Neural crest cell (in vitro differentiated cells): ENCODE measurements around the gene ARHGEF10L. TPM values are rescaled to one million over a fixed set of nuclear protein-coding genes. Genes with fewer than 3 reads are reported as not detected.
A peak's percentile ranks its signal among the peaks of the same experiment; 100 is the strongest.
"Not testable (repeated sequence)": the region's sequence is repeated elsewhere in the genome, so short reads cannot be mapped to it uniquely, and the experiment has no call there.

Experiments
- DNase-seq: peaks from one replicate; pipeline ENCODE4 v3.0.0; 2021; ENCODE audit warnings: low read depth, mixed read lengths, low spot score
- H3K27ac Mint-ChIP-seq: one replicate; pipeline ENCODE4 v1.8.0; 2021; ENCODE audit warnings: mild to moderate bottlenecking, mixed read lengths; ENCODE audit not compliant: unreplicated experiment
- H3K27me3 Mint-ChIP-seq: 2 replicates; pipeline ENCODE4 v1.8.0; 2021; ENCODE audit warnings: low read depth, mild to moderate bottlenecking, mixed read lengths
- H3K36me3 Mint-ChIP-seq: 2 replicates; pipeline ENCODE4 v1.8.0; 2021; ENCODE audit warnings: low read depth, mild to moderate bottlenecking, mixed read lengths
- H3K4me1 Mint-ChIP-seq: 2 replicates; pipeline ENCODE4 v1.8.0; 2021; ENCODE audit warnings: mixed read lengths
- H3K4me3 Mint-ChIP-seq: one replicate; pipeline ENCODE4 v1.8.0; 2021; ENCODE audit warnings: mild to moderate bottlenecking, mixed read lengths
- H3K9me3 Mint-ChIP-seq: 2 replicates; pipeline ENCODE4 v1.8.0; 2021; ENCODE audit warnings: mixed read lengths
- long read RNA-seq: library from polyadenylated mRNA; unstranded; transcript quantifications from one replicate; pipeline ENCODE4 v2.0.0, GENCODE V29; 2020
- total RNA-seq: library from RNA; stranded (reverse); gene quantifications from 2 replicates; pipeline ENCODE4 v1.2.1, GENCODE V29; 2021
- TF ChIP-seq, protein P1 (sequence below): fragments of 200-600 bp; sonication (generic); conservative IDR thresholded peaks from 2 replicates; pipeline ENCODE4 v1.5.0; 2021; ENCODE audit warnings: antibody characterized with exemption, mild to moderate bottlenecking

Gene ARHGEF10L, protein sequence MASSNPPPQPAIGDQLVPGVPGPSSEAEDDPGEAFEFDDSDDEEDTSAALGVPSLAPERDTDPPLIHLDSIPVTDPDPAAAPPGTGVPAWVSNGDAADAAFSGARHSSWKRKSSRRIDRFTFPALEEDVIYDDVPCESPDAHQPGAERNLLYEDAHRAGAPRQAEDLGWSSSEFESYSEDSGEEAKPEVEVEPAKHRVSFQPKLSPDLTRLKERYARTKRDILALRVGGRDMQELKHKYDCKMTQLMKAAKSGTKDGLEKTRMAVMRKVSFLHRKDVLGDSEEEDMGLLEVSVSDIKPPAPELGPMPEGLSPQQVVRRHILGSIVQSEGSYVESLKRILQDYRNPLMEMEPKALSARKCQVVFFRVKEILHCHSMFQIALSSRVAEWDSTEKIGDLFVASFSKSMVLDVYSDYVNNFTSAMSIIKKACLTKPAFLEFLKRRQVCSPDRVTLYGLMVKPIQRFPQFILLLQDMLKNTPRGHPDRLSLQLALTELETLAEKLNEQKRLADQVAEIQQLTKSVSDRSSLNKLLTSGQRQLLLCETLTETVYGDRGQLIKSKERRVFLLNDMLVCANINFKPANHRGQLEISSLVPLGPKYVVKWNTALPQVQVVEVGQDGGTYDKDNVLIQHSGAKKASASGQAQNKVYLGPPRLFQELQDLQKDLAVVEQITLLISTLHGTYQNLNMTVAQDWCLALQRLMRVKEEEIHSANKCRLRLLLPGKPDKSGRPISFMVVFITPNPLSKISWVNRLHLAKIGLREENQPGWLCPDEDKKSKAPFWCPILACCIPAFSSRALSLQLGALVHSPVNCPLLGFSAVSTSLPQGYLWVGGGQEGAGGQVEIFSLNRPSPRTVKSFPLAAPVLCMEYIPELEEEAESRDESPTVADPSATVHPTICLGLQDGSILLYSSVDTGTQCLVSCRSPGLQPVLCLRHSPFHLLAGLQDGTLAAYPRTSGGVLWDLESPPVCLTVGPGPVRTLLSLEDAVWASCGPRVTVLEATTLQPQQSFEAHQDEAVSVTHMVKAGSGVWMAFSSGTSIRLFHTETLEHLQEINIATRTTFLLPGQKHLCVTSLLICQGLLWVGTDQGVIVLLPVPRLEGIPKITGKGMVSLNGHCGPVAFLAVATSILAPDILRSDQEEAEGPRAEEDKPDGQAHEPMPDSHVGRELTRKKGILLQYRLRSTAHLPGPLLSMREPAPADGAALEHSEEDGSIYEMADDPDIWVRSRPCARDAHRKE (N-terminal part only)
- 20.4 and 22.2 TPM in 2 replicates for total RNA-seq
- long read RNA-seq, partial matches to known transcripts, result 2 of 3 reads
- long read RNA-seq, other reads (novel, unspliced or antisense), result 1 of 3 reads

DNA sequence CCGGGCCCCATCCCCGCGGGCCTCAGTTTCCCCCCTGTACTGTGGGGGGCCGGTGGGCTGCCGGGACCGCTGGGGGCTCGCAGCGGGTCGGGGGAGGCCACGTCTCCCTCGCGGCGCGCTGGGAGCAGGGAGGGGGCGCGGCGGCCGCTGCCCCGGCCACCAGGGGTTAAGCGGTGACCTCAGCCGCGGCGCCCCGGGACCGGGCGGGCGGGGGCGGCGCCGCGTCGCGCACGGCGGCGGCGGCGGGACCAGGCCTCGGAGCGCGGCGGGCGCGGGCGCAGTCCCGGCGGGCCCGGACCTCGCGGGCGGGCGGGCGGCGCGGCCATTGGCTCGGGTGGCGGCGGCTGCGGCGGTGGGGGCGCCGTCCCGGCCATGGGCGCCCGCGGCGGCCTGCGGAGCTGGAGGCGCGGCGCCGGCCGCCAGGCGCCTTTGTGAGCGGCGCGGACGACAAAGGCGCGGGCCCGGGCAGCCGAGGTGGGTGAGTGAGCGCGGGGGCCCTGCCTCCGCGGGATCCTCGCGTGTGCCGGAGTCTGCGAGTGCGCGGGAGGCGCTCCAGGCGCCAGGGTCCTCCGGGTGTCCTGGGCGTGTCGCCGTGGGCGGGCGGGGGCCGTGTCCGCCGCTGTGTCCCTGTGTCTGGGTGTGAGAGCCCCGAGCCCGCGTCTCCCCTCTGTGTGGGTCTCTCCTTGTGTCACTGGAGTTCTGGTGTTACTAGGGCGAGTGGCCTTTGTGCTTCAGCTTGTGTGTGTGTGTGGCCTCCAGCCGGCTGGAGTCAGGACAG, at the start of gene ARHGEF10L:
Gene ARHGEF10L (plus strand): TSS at position 222 of the 778 bp plus-strand sequence. CDS start 40,898 bp downstream, outside the sequence.
- peak within 1 kb of the TSS; percentile 91 for H3K4me3 Mint-ChIP-seq
- peak within 1 kb of the TSS; percentile 98 for H3K27ac Mint-ChIP-seq
- H3K9me3 Mint-ChIP-seq, result no peaks in the 10 kb centered on the region
- no peaks in the 10 kb centered on the region for H3K36me3 Mint-ChIP-seq
- TF ChIP-seq, protein P1, sequence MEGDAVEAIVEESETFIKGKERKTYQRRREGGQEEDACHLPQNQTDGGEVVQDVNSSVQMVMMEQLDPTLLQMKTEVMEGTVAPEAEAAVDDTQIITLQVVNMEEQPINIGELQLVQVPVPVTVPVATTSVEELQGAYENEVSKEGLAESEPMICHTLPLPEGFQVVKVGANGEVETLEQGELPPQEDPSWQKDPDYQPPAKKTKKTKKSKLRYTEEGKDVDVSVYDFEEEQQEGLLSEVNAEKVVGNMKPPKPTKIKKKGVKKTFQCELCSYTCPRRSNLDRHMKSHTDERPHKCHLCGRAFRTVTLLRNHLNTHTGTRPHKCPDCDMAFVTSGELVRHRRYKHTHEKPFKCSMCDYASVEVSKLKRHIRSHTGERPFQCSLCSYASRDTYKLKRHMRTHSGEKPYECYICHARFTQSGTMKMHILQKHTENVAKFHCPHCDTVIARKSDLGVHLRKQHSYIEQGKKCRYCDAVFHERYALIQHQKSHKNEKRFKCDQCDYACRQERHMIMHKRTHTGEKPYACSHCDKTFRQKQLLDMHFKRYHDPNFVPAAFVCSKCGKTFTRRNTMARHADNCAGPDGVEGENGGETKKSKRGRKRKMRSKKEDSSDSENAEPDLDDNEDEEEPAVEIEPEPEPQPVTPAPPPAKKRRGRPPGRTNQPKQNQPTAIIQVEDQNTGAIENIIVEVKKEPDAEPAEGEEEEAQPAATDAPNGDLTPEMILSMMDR, result no peak
- H3K4me1 Mint-ChIP-seq, result peaks cover 38% of the 10 kb centered on the region
- H3K27me3 Mint-ChIP-seq, result no peaks in the 10 kb centered on the region
- peak; percentile 25 for DNase-seq

DNA sequence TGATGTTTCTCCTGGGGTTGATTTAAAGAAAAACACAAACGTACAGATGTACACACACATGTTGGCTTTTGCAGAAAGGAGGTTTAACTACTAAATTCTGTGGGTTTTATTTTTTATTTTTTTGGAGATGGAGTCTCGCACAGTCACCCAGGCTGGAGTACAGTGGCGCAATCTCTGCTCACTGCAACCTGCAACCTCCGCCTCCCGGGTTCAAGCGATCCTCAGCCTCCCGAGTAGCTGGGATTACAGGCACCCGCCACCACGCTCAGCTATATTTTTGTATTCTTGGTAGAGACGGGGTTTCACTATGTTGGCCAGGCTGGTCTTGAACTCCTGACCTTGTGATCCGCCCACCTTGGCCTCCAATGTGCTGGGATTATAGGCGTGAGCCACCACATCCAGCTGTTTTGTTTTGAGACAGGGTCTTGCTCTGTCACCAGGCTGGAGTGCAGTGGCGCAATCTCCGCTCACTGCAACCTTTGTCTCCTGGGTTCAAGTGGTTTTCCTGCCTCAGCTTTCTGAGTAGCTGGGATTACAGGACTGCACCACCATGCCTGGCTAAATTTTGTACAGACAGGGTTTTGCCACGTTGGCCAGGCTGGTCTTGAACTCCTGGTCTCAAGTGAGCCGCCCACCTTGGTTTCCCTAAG, 49.6 kb upstream of the ARHGEF10L start:
- not testable (repeated sequence) for DNase-seq, H3K4me3 Mint-ChIP-seq, H3K4me1 Mint-ChIP-seq, H3K9me3 Mint-ChIP-seq, H3K27me3 Mint-ChIP-seq, H3K27ac Mint-ChIP-seq, H3K36me3 Mint-ChIP-seq

DNA sequence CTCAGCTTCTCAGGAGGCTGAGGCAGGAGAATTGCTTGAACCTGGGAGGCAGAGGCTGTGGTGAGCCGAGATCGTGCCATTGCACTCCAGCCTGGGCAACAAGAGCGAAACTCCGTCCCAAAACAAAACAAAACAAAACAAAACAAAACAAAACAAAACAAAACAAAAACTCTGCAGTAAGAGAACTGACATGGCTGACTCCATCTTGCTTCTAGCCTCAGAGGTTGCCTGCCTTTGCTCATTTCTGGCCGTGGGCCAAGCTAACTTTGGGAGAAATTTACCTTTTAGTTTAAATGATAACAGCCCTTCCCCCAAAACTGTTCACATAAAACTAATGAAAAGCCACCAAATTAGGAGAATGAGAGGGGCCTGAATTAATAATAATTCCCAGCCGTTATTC, 48.8 kb upstream of the ARHGEF10L start:
- not testable (repeated sequence) for H3K27ac Mint-ChIP-seq, H3K9me3 Mint-ChIP-seq, DNase-seq, H3K4me1 Mint-ChIP-seq, H3K27me3 Mint-ChIP-seq, H3K36me3 Mint-ChIP-seq, H3K4me3 Mint-ChIP-seq

DNA sequence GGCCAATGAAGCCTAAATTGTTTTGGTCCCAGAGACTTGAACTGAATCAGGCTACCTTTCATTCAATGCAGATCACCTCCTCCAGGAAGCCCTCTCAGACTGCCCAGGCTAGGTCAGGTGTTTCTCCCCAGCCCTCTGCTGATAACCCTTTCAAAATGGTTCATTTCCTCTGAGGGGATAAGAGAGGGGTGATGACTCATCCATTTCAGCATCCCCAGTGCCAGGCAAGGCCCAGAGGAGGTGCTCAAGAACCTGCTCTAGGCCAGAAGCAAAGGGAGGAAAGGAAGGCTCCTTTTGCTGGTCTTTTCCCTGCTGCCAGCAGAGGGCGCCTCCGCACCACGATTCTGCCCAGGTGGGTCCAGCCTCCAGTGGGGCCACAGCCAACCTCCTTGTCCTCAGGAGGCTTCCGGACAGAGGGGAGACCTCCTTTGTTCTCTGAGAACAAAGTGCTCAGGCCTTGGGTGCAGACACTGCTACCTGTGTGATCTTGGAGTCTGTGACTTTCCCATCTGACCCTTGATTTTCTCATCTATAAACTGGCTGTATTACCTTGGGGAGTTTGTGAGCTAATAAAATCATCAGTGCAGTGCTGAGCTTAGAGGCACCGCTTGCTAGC, 45.3 kb upstream of the ARHGEF10L start:
- H3K4me1 Mint-ChIP-seq, result no peaks in the 10 kb centered on the region
- TF ChIP-seq, protein P1, result peak; percentile 96
- no peak overlapping the region for H3K27ac Mint-ChIP-seq
- no peaks in the 10 kb centered on the region for H3K9me3 Mint-ChIP-seq
- H3K36me3 Mint-ChIP-seq, result no peaks in the 10 kb centered on the region
- peak; percentile 67 for DNase-seq
- H3K4me3 Mint-ChIP-seq, result no peak overlapping the region
- no peaks in the 10 kb centered on the region for H3K27me3 Mint-ChIP-seq

DNA sequence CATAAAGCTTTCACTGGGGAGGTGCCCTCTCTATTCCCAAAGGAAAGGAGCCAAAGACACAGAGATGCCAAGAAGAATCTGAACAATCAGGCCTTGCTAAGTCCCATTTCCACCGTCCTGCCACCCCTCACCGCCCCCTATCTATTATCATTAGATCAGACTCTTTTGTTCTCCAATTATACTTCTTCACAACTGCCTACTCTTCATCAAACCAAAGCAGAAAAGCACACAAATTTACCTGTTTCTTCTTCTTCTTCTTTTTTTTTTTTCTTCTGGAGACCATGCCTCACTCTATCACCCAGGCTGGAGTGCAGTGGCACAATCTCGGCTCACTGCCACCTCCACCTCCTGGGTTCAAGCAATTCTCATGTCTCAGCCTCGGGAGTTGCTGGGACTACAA, 43.1 kb upstream of the ARHGEF10L start:
- Mint-ChIP-seq H3K4me1 (no peaks in the 10 kb centered on the region), H3K9me3 (no peaks in the 10 kb centered on the region), H3K27ac (no peak overlapping the region)

More for the DNA sequence above, 43.1 kb upstream of the ARHGEF10L start:
- TF ChIP-seq, protein P1, result no peak
- no peaks in the 10 kb centered on the region for H3K27me3 Mint-ChIP-seq
- no peak for DNase-seq
- H3K36me3 Mint-ChIP-seq, result no peaks in the 10 kb centered on the region
- H3K4me3 Mint-ChIP-seq, result no peak overlapping the region
